ENCODE measurements around the gene RAPGEF4.

- TF ChIP-seq POLR2A (IDR thresholded peaks at IDR 0.05; ENCODE audit: low read depth) (no peak), CTCF (IDR thresholded peaks at IDR 0.05) (no peak), POLR2AphosphoS5 (IDR thresholded peaks at IDR 0.05) (no peak), EP300 (IDR thresholded peaks at IDR 0.05) (no peak)
Measured at GRCh38 chr2:172965433-172966212, 230.0 kb downstream of the RAPGEF4 start.

All from esophagus muscularis mucosa (tissue), 4 donors.